H9 (cell line): ENCODE results near the gene PDZD4. TPM values are rescaled to one million over a fixed set of nuclear protein-coding genes. Genes with fewer than 3 reads are reported as not detected.

Experiments used
- DNase-seq: peaks from one replicate; pipeline ENCODE4 v3.0.0-alpha.2; 2017
- H2AFZ ChIP-seq: one replicate; pipeline ENCODE4 v1.6.1; 2013; ENCODE audit warnings: mild to moderate bottlenecking, low read length, control low read depth, moderate library complexity
- H2AK5ac ChIP-seq: 2 replicates; pipeline ENCODE4 v1.6.1; 2013; ENCODE audit warnings: low read length, control low read depth, mixed read lengths; ENCODE audit not compliant: insufficient read length
- H2BK120ac ChIP-seq: one replicate; pipeline ENCODE4 v1.6.1; 2013; ENCODE audit warnings: low read depth, mild to moderate bottlenecking, low read length, control low read depth, inconsistent platforms; ENCODE audit not compliant: poor library complexity, severe bottlenecking
- H2BK12ac ChIP-seq: 2 replicates; pipeline ENCODE4 v1.6.1; 2013; ENCODE audit warnings: low read length, control low read depth, mixed read lengths, low read depth; ENCODE audit not compliant: insufficient read length
- H2BK15ac ChIP-seq: 2 replicates; pipeline ENCODE4 v1.6.1; 2013; ENCODE audit warnings: low read depth, low read length, control low read depth
- H2BK20ac ChIP-seq: one replicate; pipeline ENCODE4 v1.6.1; 2013; ENCODE audit warnings: low read depth, mild to moderate bottlenecking, low read length, control low read depth, inconsistent platforms; ENCODE audit not compliant: poor library complexity, severe bottlenecking
- H2BK5ac ChIP-seq: 2 replicates; pipeline ENCODE4 v1.6.1; 2013; ENCODE audit warnings: low read length, control low read depth, mixed read lengths; ENCODE audit not compliant: insufficient read length
- H3K14ac ChIP-seq: 2 replicates; pipeline ENCODE4 v1.6.1; 2013; ENCODE audit warnings: low read length, control low read depth; ENCODE audit not compliant: insufficient read depth
- H3K18ac ChIP-seq: 2 replicates; pipeline ENCODE4 v1.6.1; 2013; ENCODE audit warnings: low read depth, mild to moderate bottlenecking, mixed read lengths, low read length, control low read depth; ENCODE audit not compliant: insufficient read length
- H3K23ac ChIP-seq: 2 replicates; pipeline ENCODE4 v1.6.1; 2013; ENCODE audit warnings: low read length, control low read depth, mixed read lengths, low read depth; ENCODE audit not compliant: insufficient read length
- H3K23me2 ChIP-seq: 2 replicates; pipeline ENCODE4 v1.6.1; 2013; ENCODE audit warnings: low read depth, mild to moderate bottlenecking, mixed read lengths, low read length, control low read depth; ENCODE audit not compliant: insufficient read length, poor library complexity, severe bottlenecking
- H3K27ac ChIP-seq: 2 replicates; pipeline ENCODE4 v1.5.1; 2013; ENCODE audit warnings: low read length, control low read depth, mixed read lengths, low read depth; ENCODE audit not compliant: insufficient read length
- H3K27me3 ChIP-seq: 2 replicates; pipeline ENCODE4 v1.6.1; 2013; ENCODE audit warnings: low read length, control low read depth, inconsistent platforms; ENCODE audit not compliant: insufficient read depth
- H3K4ac ChIP-seq: 2 replicates; pipeline ENCODE4 v1.6.1; 2013; ENCODE audit warnings: low read depth, mild to moderate bottlenecking, control low read depth, inconsistent platforms, low read length, moderate library complexity
- H3K4me1 ChIP-seq: 2 replicates; pipeline ENCODE4 v1.6.1; 2013; ENCODE audit warnings: low read length, control low read depth, inconsistent platforms; ENCODE audit not compliant: insufficient read depth
- H3K4me2 ChIP-seq: 2 replicates; pipeline ENCODE4 v1.6.1; 2013; ENCODE audit warnings: low read length, control low read depth, mixed read lengths; ENCODE audit not compliant: insufficient read length, insufficient read depth
- H3K56ac ChIP-seq: 2 replicates; pipeline ENCODE4 v1.6.1; 2013; ENCODE audit warnings: low read depth, mild to moderate bottlenecking, mixed read lengths, low read length, control low read depth; ENCODE audit not compliant: insufficient read length
- H3K79me1 ChIP-seq: 2 replicates; pipeline ENCODE4 v1.6.1; 2013; ENCODE audit warnings: low read depth, mild to moderate bottlenecking, moderate library complexity, low read length, control low read depth, inconsistent platforms; ENCODE audit not compliant: insufficient read depth, poor library complexity, severe bottlenecking
- H3K79me2 ChIP-seq: 2 replicates; pipeline ENCODE4 v1.6.1; 2013; ENCODE audit warnings: low read length, control low read depth, inconsistent platforms; ENCODE audit not compliant: insufficient read depth
- H3K9ac ChIP-seq: 2 replicates; pipeline ENCODE4 v1.6.1; 2013; ENCODE audit warnings: low read length, control low read depth, mixed read lengths; ENCODE audit not compliant: insufficient read length; ENCODE audit errors: extremely low read depth
- H3K9me3 ChIP-seq: one replicate; pipeline ENCODE4 v1.6.1; 2013; ENCODE audit warnings: low read depth, low read length, inconsistent platforms; ENCODE audit not compliant: control insufficient read depth
- H3T11ph ChIP-seq: one replicate; pipeline ENCODE4 v1.6.1; 2013; ENCODE audit warnings: mild to moderate bottlenecking, low read length, control low read depth, inconsistent platforms
- H4K20me1 ChIP-seq: one replicate; pipeline ENCODE4 v1.6.1; 2013; ENCODE audit not compliant: control insufficient read depth, insufficient read length, insufficient read depth
- H4K5ac ChIP-seq: 2 replicates; pipeline ENCODE4 v1.6.1; 2013; ENCODE audit warnings: low read depth, mild to moderate bottlenecking, mixed read lengths, low read length, control low read depth; ENCODE audit not compliant: insufficient read length
- H4K8ac ChIP-seq: replicated peaks from 2 replicates; pipeline ENCODE4 v1.6.1; 2013; ENCODE audit warnings: low read length, control low read depth, mixed read lengths, low read depth; ENCODE audit not compliant: insufficient read length
- H4K91ac ChIP-seq: 2 replicates; pipeline ENCODE4 v1.6.1; 2013; ENCODE audit warnings: low read depth, mild to moderate bottlenecking, moderate library complexity, mixed read lengths, low read length, control low read depth; ENCODE audit not compliant: insufficient read length
- H3K27ac Mint-ChIP-seq, 3 experiments: 2 replicates in 2 of 3; 3 replicates in 1 of 3; pipeline ENCODE4 v1.8.0; 2020 to 2021; ENCODE audit warnings: mixed read lengths in 3 of 3, mild to moderate bottlenecking in 1 of 3, moderate library complexity in 1 of 3
- H3K27me3 Mint-ChIP-seq: 2 replicates; pipeline ENCODE4 v1.8.0; 2021; ENCODE audit warnings: low read depth, mild to moderate bottlenecking, moderate library complexity, mixed read lengths
- H3K36me3 Mint-ChIP-seq, 3 experiments: 2 replicates in 2 of 3; 3 replicates in 1 of 3; pipeline ENCODE4 v1.8.0; 2020 to 2021; ENCODE audit warnings: low read depth in 3 of 3, mixed read lengths in 3 of 3; ENCODE audit not compliant: insufficient read depth in 1 of 3
- H3K4me1 Mint-ChIP-seq, 2 experiments: 2 replicates each; pipeline ENCODE4 v1.8.0; 2020; ENCODE audit warnings: mixed read lengths in 2 of 2
- H3K4me3 Mint-ChIP-seq, 2 experiments: 2 replicates in 1 of 2; 3 replicates in 1 of 2; pipeline ENCODE4 v1.8.0; 2020 to 2021; ENCODE audit warnings: mild to moderate bottlenecking in 2 of 2, mixed read lengths in 2 of 2, moderate library complexity in 1 of 2
- H3K9me3 Mint-ChIP-seq, 2 experiments: 2 replicates in 1 of 2; 3 replicates in 1 of 2; pipeline ENCODE4 v1.8.0; 2020; ENCODE audit warnings: mild to moderate bottlenecking in 2 of 2, mixed read lengths in 2 of 2, moderate library complexity in 1 of 2
- CTCF ChIP-seq: fragments of 200-600 bp; sonication (generic); conservative IDR thresholded peaks from 3 replicates; pipeline ENCODE4 v1.8.0; 2021; ENCODE audit warnings: antibody characterized with exemption, mild to moderate bottlenecking
- WGBS: extraction: QIAGEN DNeasy Blood & Tissue Kit; methylation state at CpG from one replicate; pipeline ENCODE4 v1.1.7; 2013; ENCODE audit warnings: missing lambda C conversion rate, low lambda C conversion rate, mixed read lengths; ENCODE audit not compliant: insufficient read length; ENCODE audit errors: extremely low coverage; 5-methylcytosine and 5-hydroxymethylcytosine counted together
- total RNA-seq: library from RNA; stranded (reverse); gene quantifications from 2 replicates; pipeline ENCODE4 v1.2.1, GENCODE V29; 2021

The PDZD4 gene
- total RNA-seq, 1 experiment from 2014 or later, result 110 TPM

GRCh38 chrX:153836921-153837320, 6.6 kb upstream of the PDZD4 start:
- no peak overlapping the region for H3K4me2 ChIP-seq
- H4K91ac ChIP-seq, result no peak overlapping the region
- WGBS, result no CpG with 5 or more reads among the region's 6 CpGs
- no peaks in the 10 kb centered on the region for H3K23me2 ChIP-seq
- no peak for TF ChIP-seq CTCF
- H4K5ac ChIP-seq, result no peak overlapping the region
- Mint-ChIP-seq H3K27me3 (peaks cover 2% of the 10 kb centered on the region), H3K9me3 (peaks cover 72 to 79% of the 10 kb centered on the region in 2 experiments), H3K4me3 (no peak overlapping the region), H3K36me3 (peaks cover 0 to 13% (median 6%) of the 10 kb centered on the region in 3 experiments; a peak in 4 of 7 replicates), H3K27ac (no peak overlapping the region), H3K4me1 (peaks cover 18 to 19% of the 10 kb centered on the region in 2 experiments)
- no peaks in the 10 kb centered on the region for H4K20me1 ChIP-seq
- no peak overlapping the region for H2AK5ac ChIP-seq
- no peak overlapping the region for H2BK12ac ChIP-seq
- H2BK120ac ChIP-seq, result no peak overlapping the region
- no peaks in the 10 kb centered on the region; the same call in 1 of the 2 replicates for H3K4me1 ChIP-seq
- H3K9ac ChIP-seq, result no peak overlapping the region
- no peak overlapping the region for H2BK20ac ChIP-seq
- no peak overlapping the region for H3T11ph ChIP-seq
- no peaks in the 10 kb centered on the region for H3K79me1 ChIP-seq
- no peak overlapping the region for H2BK5ac ChIP-seq
- no peak overlapping the region for H3K4ac ChIP-seq
- no peak overlapping the region for H4K8ac ChIP-seq
- H3K9me3 ChIP-seq, result peaks cover 12% of the 10 kb centered on the region
- H3K56ac ChIP-seq, result no peak overlapping the region
- no peaks in the 10 kb centered on the region for H3K27me3 ChIP-seq
- no peak overlapping the region for H3K27ac ChIP-seq
- H2BK15ac ChIP-seq, result no peak overlapping the region
- H3K14ac ChIP-seq, result no peak overlapping the region
- no peak overlapping the region for H3K18ac ChIP-seq
- no peak for DNase-seq
- no peak overlapping the region for H3K23ac ChIP-seq
- no peak overlapping the region for H2AFZ ChIP-seq
- no peaks in the 10 kb centered on the region for H3K79me2 ChIP-seq
